Retinal pigment epithelial cell (primary cell): ENCODE results near the gene PLPP7.

Experiments
- DNase-seq: peaks from one replicate; pipeline ENCODE4 v3.0.0-alpha.2; 2010; ENCODE audit warnings: low read depth
- H3K4me3 ChIP-seq: 2 replicates; pipeline ENCODE4 v1.5.1; 2011; ENCODE audit warnings: mild to moderate bottlenecking, low read length, control low read depth, moderate library complexity
- TF ChIP-seq, protein P1 (sequence below): conservative IDR thresholded peaks from 2 replicates; pipeline ENCODE4 v1.5.1; 2011; ENCODE audit warnings: low read depth, low read length, control low read depth, inconsistent platforms

Gene PLPP7

DNA sequence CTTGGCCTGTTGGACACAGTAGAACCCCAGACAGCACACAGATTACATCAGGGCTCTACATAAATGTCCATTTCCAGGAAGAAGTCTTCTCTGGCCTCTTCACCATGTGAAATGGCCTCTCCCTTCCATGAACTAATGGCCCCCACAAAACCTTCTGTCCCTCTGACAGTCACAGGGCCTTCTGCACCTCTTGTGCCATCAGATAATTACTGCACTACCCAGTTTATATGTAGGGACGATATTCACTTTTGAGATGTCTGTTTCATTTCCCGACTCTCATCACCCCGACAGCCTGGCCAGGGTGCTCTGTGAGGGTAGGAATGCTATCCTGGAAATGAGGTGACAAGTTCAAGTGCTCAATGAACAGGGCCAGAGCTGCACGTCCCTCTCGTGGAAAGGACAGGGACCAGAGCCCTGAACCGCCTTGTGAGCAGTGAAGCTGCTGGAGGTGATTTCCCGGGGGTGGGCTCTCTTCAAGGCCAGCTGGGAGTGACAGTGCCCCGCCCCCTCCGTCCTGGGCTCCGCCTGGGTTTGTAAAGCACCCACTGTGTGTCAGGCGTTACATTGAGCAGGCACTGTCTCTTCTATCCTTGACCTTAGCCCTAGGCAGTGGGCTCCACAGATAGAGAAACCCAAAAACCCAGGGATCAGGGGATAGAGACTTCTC is 10.2 kb upstream of the PLPP7 start:
- DNase-seq, result no peak
- no peak overlapping the region for H3K4me3 ChIP-seq
- TF ChIP-seq, protein P1, sequence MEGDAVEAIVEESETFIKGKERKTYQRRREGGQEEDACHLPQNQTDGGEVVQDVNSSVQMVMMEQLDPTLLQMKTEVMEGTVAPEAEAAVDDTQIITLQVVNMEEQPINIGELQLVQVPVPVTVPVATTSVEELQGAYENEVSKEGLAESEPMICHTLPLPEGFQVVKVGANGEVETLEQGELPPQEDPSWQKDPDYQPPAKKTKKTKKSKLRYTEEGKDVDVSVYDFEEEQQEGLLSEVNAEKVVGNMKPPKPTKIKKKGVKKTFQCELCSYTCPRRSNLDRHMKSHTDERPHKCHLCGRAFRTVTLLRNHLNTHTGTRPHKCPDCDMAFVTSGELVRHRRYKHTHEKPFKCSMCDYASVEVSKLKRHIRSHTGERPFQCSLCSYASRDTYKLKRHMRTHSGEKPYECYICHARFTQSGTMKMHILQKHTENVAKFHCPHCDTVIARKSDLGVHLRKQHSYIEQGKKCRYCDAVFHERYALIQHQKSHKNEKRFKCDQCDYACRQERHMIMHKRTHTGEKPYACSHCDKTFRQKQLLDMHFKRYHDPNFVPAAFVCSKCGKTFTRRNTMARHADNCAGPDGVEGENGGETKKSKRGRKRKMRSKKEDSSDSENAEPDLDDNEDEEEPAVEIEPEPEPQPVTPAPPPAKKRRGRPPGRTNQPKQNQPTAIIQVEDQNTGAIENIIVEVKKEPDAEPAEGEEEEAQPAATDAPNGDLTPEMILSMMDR, result no peak

- DNase-seq, result no peak
- TF ChIP-seq, protein P1, result no peak
Observed at GRCh38 chr9:131279863-131280570, 9.5 kb upstream of the PLPP7 start.

GRCh38 chr9:131280660-131281059 is 8.9 kb upstream of the PLPP7 start:
- TF ChIP-seq, protein P1, result no peak
- no peak for DNase-seq
- no peak overlapping the region for H3K4me3 ChIP-seq

More at GRCh38 chr9:131279863-131280570, 9.5 kb upstream of the PLPP7 start:
- H3K4me3 ChIP-seq, result no peak overlapping the region

GRCh38 chr9:131281119-131281965 is 8.2 kb upstream of the PLPP7 start:
- no peak for DNase-seq
- no peak overlapping the region for H3K4me3 ChIP-seq
- TF ChIP-seq, protein P1, result no peak

GRCh38 chr9:131282175-131282574 is 7.3 kb upstream of the PLPP7 start:
- TF ChIP-seq, protein P1, result no peak
- H3K4me3 ChIP-seq, result no peak overlapping the region
- DNase-seq, result no peak

DNA sequence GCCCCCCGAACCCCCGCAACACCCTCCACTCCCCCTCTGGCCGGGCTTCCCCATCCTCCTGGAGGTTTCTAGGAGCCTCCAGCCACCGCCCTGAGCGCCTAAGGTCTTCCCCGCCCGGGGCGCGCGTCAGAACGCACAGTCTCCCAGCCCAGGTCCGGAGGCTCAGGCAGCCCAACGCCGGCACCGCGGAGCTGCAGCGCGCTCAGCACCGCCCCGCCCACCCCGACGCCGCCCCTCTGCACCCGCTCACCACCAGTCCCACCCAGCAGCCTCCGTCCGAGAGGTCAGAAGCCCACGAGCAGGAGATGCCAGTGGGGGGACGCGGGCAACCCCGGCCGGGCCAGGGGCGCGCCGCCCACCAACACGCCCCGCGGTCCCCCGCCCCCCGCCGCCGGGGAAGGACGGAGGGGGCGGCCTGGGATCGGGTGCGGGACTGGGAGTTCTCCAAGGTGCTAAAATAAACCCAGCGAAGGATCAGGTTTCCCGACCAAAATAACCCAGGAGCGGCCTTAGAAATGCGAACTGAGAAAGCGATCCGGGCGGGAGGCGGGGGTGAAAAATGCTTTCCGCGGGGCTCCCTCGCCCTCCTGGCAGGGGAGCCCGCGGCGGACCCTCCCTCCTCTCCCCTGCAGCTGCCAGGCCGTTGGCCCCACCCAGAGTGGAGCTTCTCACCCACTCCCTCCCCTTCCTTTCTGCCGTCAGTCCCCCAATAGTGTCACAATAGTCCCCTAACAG is 6.7 kb upstream of the PLPP7 start:
- H3K4me3 ChIP-seq, result no peak overlapping the region
- TF ChIP-seq, protein P1, result no peak

More for the DNA sequence above, 6.7 kb upstream of the PLPP7 start:
- no peak for DNase-seq
